ENCODE results near the gene A4GNT.
"Not testable (repeated sequence)": the region's sequence is repeated elsewhere in the genome, so short reads cannot be mapped to it uniquely, and the experiment has no call there.

Gene A4GNT

GRCh38 chr3:138118612-138119422, 13.4 kb downstream of the A4GNT start:
- peak; percentile 78 for DNase-seq

DNA sequence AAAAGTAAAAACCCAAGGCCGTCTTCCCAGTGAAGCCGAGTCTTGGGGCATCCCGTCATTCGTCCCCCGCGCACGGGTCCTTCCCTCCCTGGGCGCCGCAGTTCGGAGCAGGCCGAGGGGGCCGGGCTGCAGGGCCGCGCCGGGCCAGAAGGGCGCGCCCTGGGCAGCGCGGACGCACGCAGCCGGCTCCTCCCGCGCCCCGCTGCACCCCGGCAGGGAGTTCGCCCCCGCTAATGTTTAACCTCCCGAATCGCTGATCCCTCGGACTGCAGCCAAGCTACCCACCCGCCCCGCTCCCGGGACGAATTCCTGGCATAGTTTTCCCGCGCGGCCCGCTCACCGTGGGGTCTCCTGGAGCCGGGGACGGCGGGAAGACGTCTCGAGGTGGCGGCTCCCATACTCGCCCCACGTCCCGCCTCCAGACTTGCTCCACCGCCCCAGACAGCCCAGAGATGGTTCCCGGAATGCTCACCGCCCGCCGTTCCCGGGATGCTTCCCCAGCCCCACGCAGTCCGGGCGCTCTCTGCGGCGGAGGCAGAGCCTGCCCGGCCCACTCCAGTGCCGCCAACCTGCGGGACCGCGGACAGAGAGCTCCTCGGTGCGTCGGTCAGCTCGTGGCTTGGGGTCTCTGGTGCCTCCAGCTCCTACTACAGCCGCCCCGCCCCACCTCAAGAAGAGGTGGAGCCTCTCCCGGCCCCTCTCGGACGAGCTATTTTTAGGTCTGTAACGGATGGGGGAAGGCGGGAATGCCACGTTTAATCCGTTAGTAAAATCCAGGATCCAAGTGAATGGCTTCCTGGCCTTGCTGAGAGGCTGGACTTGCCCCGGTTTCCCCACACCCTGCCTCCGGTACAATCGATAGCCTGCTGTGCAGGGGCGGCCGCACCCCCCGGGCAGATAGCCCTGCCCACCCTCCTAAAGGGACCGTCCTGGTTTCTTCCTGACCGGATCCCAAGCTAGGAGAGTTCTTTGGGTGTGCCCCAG, 16.9 kb downstream of the A4GNT start, which contains the start of gene DZIP1L:
Gene DZIP1L (minus strand): TSS at position 621 of the 984 bp plus-strand sequence. CDS start 11,637 bp downstream, outside the sequence.
- DNase-seq: peak; percentile 63

DNA sequence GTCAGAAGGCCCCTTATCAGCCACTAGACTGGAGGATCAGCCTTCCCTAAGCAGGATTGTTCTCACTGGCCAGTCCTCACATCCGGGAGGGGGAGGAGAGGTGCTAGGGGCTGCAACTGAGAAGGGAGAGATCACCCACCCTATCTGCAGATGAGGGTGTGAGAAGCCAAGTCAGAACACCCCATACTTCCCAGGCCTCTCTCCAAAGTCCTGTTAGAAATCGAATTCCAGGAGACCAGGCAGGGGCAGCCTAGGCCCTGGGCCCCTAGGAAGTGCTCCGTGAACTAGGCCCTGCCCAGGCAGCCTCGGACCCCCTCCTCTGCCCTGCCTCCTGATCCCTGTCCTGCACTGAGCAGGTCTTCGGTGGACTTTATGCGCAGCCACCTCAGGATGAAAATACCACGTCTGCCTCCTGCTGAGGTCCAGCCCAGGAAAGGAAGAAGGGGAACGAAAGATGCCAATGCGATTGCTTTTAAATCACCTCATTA, 17.7 kb downstream of the A4GNT start:
- no peak for DNase-seq

- DNase-seq: peak; percentile 47
Observed at GRCh38 chr3:138113326-138113725, 18.9 kb downstream of the A4GNT start.

DNA sequence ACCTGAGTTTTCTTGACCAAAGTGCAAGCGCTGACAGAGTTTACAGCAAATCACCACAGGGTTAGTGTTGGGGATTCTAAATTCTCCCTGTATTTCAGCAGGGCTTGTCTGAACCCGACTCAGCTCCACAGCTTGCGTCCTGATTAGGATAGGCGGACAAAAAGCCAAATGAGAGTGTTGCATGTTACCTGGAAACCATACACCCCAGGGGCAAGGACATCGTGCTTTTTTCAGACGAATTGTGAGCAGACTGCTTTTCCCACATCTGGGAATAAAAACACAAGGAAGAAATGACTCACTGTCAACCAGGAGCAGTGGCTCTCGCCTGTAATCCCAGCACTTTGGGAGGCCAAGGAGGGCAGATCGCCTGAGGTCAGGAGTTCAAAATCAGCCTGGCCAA, 19.8 kb downstream of the A4GNT start:
- no peak for DNase-seq

- DNase-seq: no peak
Observed at GRCh38 chr3:138105598-138105997, 26.6 kb downstream of the A4GNT start.

DNA sequence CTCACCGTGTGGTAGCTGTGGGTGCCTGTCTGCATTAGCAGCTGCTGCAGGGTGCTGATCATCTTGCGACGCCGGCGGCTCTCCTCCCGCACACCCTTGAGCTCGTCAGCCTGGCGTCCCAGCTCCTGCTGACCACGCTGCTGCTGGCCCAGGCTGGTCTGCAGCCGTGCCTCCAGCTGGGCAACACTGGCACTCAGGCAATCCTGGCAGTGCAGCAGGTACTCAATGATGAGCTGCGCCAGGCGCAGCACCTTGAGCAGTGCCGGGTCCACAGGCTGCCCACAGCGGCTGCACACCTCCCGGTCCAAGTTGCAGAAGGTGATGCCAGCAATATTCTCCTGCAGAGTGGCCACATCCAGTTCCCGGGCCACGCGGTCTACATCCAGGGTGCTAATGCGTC, 28.7 kb downstream of the A4GNT start:
- DNase-seq: no peak

GRCh38 chr3:138101351-138101940, 30.7 kb downstream of the A4GNT start:
- DNase-seq: peak; percentile 10

DNA sequence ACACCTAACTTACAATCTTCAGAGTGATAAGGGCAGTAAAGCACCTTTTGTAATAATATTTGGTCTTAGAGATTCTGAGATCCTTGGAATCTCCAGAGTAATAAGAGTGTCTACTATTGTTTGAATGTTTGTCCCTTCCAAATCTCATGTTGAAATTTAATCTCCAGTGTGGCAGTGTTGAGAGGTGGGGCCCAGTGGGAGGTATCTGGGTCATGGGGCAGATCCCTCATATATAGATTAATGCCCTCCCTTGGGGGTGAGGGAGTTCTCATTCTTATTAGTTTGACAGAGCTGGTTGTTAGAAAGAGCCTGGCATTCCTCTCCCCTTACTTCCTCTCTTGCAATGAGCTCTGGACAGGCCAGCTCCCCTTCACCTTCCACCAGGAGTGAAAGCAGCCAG, 32.8 kb downstream of the A4GNT start:
- DNase-seq: no peak

DNA sequence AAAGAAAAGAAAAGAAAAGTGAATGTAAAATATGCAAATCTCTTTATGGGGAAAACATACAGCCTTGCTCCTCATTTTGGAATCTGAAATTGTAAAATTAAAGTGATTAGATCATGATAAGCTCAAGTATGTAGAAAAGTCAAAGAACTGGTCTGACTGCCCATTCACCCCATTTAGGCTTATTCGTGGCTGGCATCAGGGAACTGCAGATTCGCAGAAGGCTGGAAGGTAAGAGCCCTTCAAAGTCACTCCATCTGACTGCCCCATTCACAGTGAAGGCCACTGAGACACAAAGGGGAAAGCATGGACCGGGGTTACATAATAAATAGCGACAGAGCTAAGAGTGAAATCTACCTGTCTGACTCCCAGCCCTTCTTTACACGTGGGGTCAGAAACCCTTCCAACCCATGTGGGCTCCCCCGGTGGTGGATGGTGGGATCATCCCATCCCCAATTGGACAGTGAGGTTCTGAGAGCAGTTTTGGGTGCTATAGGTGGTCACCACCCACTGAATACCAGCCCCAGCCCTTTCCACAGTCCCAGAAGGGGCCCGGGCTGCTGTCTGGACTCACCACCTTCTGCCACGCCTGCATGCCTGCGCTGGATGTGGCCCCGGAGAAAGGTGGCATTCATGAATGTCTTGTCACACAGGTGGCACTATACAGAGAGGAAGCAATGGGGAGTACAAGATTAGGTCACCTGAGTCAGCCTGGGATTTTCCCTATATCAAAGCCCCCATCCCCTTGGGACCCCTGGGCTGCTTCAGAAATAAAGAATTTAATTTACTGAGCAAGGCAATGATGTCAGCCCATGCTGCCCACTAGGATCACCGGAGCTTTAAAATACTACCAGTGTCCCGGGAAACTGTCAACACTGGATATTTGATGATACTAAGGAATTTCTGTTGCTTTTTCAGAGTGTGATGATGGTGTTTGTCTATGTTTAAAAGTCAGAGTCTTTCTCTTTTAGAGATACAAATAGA, 34.7 kb downstream of the A4GNT start:
- peak; percentile 22 for DNase-seq

- no peak for DNase-seq
Observed at GRCh38 chr3:138093721-138094120, 38.5 kb downstream of the A4GNT start.

DNA sequence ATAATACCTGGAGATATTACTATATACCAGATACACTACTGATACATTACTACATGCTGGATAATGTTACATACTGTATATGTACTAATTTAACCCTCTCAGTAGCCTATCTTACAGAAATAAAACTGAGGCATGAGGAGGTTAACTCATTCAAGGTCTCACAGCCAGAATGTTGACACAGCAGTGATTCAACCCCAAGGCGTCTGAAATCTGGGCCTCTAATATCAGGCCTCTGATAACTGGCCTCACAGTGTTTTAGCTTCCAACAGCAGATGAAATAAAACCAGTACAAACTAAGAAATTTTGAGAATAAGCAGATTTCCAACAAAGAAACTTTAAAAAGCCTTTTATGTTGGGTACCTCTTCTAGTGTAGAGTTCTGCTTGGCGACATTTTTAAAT, 40.2 kb downstream of the A4GNT start:
- DNase-seq: no peak

GRCh38 chr3:138089091-138089490, 43.1 kb downstream of the A4GNT start:
- no peak for DNase-seq

- DNase-seq: not testable (repeated sequence)
Observed at GRCh38 chr3:138085745-138086144, 46.4 kb downstream of the A4GNT start.

DNA sequence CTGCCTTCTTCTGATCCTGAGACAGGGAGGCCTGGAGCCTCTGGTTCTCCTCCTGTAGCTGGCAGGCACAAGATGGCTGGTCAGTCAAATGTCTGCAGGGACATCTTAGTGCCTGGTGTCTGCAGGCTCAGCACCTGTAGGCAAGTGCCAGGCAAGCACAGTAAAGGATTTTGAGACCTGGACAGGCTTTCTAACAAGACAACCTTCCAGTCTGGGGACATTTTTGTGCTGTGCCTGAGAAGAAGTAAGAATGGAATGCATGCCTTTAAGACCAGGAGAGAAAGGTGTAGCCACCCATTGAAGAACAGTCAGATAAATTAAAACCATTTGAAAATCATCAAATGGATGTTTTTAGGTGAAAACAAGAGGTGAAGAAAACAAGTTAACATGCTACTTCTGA, 48.0 kb downstream of the A4GNT start:
- no peak for DNase-seq

GRCh38 chr3:138082992-138083386, 49.2 kb downstream of the A4GNT start:
- no peak for DNase-seq

GRCh38 chr3:138082085-138082991, 49.9 kb downstream of the A4GNT start:
- peak; percentile 91 for DNase-seq

GRCh38 chr3:138081371-138082084, 50.7 kb downstream of the A4GNT start:
- peak; percentile 29 for DNase-seq

DNA sequence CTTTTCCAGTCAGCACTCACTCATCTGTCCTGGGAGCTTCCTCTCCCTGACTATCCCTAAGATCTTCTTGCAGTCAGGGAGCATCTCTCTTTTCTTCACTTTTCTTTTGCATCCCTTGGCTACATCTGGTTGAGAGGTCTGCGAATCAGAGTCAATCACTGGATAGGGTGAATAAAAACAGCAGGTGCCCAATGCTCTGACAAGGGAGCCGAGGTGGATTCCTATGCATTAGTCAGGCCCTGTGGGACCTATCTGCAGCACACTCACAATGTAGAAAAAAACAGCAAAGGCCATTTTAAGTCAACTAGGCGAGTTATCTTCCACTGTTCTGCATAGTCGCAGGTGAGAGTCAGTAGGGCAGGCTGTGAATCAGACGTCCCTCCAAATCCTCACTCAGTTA, 52.3 kb downstream of the A4GNT start:
- DNase-seq: no peak

DNA sequence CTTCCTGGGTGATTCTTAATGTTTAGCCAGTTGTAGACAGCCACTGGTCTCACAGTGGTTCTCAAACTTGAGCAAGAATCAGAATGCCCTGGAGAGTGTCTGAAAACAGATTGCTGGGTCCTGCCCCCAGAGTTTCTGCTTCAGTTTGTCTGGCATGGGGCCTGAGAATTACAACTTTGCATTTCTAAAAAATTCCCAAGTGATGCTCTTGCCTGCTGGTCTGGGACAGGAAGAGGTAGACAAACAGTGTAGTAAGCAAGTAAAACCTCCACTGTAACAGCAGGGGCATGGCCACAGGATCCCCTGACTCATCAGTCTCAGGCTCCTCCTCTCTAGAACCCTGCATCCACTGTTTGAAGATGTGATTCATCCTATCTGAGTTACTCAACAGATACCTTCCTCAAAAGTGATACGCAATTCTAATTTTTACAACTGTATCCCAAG, 53.3 kb downstream of the A4GNT start:
- peak; percentile 43 for DNase-seq
